Rectal smooth muscle tissue (tissue), 1 donor: ENCODE measurements around the gene LARP4B.

ENCODE experiments used
- H3K27ac ChIP-seq: one replicate; pipeline ENCODE4 v1.7.0; 2013; ENCODE audit warnings: low read depth, low read length, inconsistent platforms
- H3K27me3 ChIP-seq: one replicate; pipeline ENCODE4 v1.7.0; 2013; ENCODE audit warnings: low read length; ENCODE audit not compliant: control insufficient read depth, insufficient read depth
- H3K36me3 ChIP-seq: one replicate; pipeline ENCODE4 v1.7.0; 2013; ENCODE audit warnings: low read length; ENCODE audit not compliant: control insufficient read depth, insufficient read depth
- H3K4me1 ChIP-seq: one replicate; pipeline ENCODE4 v1.7.0; 2013; ENCODE audit warnings: low read length; ENCODE audit not compliant: control insufficient read depth, insufficient read depth
- H3K4me3 ChIP-seq: one replicate; pipeline ENCODE4 v1.7.0; 2013; ENCODE audit warnings: low read length
- H3K9ac ChIP-seq: one replicate; pipeline ENCODE4 v1.7.0; 2013; ENCODE audit warnings: low read length

The LARP4B gene

DNA sequence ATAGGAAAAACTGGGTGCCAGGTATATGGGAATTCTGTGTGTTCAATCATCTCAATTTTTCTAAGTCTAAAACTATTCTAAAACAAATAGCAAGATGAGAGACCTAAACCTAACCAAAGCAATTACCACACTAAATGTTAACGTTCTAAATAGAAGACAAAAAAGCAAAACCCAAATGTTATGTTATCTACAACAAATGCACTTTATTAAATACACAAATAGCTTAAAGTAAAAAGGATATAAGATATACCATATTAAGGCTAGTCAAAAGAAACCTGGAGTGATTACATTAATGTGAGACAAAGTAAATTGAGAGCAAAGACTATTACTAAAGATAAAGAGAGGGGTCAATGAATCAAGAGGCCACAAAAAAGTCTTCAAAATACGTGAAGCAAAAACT is 81.4 kb downstream of the LARP4B start:
- Histone ChIP-seq H3K27me3 (no peaks in the 10 kb centered on the region), H3K4me3 (no peak overlapping the region), H3K36me3 (no peaks in the 10 kb centered on the region), H3K9ac (no peak overlapping the region), H3K4me1 (no peaks in the 10 kb centered on the region), H3K27ac (no peak overlapping the region)

GRCh38 chr10:847868-848267 is 83.6 kb downstream of the LARP4B start:
- Histone ChIP-seq H3K4me1 (no peaks in the 10 kb centered on the region), H3K36me3 (peaks cover 8% of the 10 kb centered on the region), H3K27me3 (no peaks in the 10 kb centered on the region), H3K4me3 (no peak overlapping the region), H3K9ac (no peak overlapping the region), H3K27ac (no peak overlapping the region)

DNA sequence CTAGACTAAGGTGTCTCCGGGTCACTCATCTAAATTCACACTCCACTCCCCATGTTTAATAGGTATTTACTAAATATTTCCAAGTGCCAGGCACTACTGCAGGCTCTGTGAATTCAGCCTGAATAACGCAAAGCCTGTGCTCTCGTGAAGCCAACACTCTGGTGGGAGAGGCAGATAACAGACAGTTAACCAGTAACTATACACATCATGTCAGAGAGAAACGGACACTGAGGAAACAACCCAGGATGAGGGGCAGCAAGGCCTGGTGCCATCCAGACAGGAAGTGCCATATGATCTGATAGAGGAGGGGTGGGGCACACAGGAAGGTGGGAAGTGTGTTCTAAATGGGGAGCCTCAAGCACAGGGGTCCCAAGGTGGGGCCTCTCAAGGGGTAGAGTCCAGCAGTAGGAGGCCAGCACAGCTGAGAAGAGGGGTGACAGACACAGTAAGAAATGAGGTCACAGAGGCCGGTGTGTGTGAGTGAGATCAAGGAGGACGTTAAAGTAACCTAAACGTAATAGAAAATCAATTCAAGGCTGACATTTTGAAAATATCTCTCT is 85.3 kb downstream of the LARP4B start:
- H3K27ac ChIP-seq: no peak overlapping the region

GRCh38 chr10:845526-845925 is 86.0 kb downstream of the LARP4B start:
- Histone ChIP-seq H3K36me3 (peaks cover 15% of the 10 kb centered on the region), H3K27ac (no peak overlapping the region), H3K4me1 (no peaks in the 10 kb centered on the region), H3K4me3 (no peak overlapping the region), H3K27me3 (no peaks in the 10 kb centered on the region), H3K9ac (no peak overlapping the region)

More for the DNA sequence above, 85.3 kb downstream of the LARP4B start:
- Histone ChIP-seq H3K4me3 (no peak overlapping the region), H3K27me3 (no peaks in the 10 kb centered on the region), H3K9ac (no peak overlapping the region), H3K36me3 (peaks cover 11% of the 10 kb centered on the region), H3K4me1 (no peaks in the 10 kb centered on the region)

- Histone ChIP-seq H3K4me3 (no peak overlapping the region), H3K4me1 (no peaks in the 10 kb centered on the region), H3K36me3 (peaks cover 19% of the 10 kb centered on the region), H3K27me3 (no peaks in the 10 kb centered on the region), H3K9ac (no peak overlapping the region), H3K27ac (no peak overlapping the region)
Measured at GRCh38 chr10:844552-844951, 87.0 kb downstream of the LARP4B start.

DNA sequence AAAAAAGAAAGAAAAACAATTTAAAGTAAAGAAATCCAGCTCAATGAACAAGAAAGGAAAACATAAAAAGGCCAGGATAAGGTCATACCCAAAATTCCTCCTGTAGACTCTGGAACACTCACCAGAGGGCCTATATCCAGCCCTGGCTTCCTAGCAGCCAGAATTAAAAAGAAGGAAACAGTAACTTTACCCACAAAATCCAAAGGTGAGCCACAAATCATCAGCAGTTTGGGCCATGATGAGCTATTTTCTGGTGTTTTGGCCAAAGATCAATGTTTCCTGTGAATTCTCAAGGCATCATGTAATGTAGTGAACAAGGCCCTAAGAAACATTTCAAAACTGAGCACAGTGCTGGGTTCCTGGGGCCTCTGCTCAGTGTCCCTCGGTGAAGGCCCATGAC is 87.8 kb downstream of the LARP4B start:
- Histone ChIP-seq H3K9ac (no peak overlapping the region), H3K4me3 (no peak overlapping the region), H3K4me1 (no peaks in the 10 kb centered on the region), H3K27me3 (no peaks in the 10 kb centered on the region), H3K27ac (no peak overlapping the region), H3K36me3 (peaks cover 23% of the 10 kb centered on the region)

GRCh38 chr10:842795-843194 is 88.7 kb downstream of the LARP4B start:
- Histone ChIP-seq H3K4me3 (no peak overlapping the region), H3K27me3 (no peaks in the 10 kb centered on the region), H3K9ac (no peak overlapping the region), H3K4me1 (no peaks in the 10 kb centered on the region), H3K36me3 (peaks cover 26% of the 10 kb centered on the region), H3K27ac (no peak overlapping the region)

DNA sequence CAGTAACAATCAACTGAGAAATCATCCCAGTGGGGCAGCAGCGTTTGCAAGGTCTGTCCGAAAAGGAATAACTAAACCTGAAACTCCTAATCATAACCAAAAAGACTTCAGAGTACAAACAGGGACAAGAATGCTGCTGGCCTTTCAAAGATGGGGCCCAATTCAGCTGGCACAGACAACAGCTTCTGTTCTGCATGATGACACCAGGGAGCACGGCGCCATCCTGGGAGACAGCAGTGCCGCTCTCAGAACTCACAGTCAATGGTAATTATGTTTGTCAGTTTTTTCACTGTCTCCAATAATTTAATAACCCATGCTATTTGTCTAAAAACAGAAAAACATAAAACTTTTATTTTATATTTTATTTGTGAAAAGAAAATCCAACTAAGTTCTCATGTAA is 90.0 kb downstream of the LARP4B start:
- Histone ChIP-seq H3K9ac (no peak overlapping the region), H3K36me3 (peaks cover 26% of the 10 kb centered on the region), H3K4me3 (no peak overlapping the region), H3K27ac (no peak overlapping the region), H3K4me1 (no peaks in the 10 kb centered on the region), H3K27me3 (no peaks in the 10 kb centered on the region)

- Histone ChIP-seq H3K4me1 (no peaks in the 10 kb centered on the region), H3K9ac (no peak overlapping the region), H3K27ac (no peak overlapping the region), H3K36me3 (peaks cover 26% of the 10 kb centered on the region), H3K27me3 (no peaks in the 10 kb centered on the region), H3K4me3 (no peak overlapping the region)
Measured at GRCh38 chr10:839550-840205, 91.8 kb downstream of the LARP4B start.

DNA sequence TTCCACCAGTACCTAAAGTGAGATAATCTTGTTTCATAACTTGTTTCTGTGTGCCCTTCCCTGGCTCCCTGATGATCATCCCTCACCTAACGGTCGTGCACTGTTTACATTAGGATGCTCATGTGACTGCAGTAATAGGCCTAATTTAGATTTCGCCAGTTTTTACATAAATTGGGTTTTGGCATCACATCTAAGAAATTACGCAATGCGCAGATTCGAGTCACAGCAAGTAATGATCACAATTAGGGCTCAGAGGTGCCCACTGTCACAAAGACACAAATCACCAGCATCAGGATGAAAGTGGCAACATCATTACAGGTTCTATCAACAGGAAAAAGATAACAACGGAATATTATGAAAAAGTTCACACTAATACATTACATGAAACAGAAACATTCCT is 94.7 kb downstream of the LARP4B start:
- peaks cover 17% of the 10 kb centered on the region for H3K36me3 ChIP-seq

DNA sequence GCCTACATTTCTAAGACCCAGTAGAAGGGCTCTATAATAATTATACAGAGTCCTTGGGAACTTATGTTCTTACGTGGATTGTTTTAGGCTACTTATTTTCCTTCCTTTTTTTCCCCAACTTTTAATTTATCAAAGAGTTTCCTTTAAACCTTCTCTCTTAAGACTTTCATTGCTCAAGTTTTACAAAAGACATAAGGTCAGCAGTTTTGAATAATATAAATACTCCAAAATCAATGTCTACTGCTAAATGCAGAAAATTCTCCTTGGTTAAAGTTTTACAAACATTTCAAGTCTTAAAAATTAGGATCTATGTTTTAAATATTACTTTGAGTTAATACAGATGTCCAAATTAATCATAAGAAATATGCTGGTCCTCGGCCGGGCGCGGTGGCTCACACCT is 97.0 kb downstream of the LARP4B start:
- H3K27ac ChIP-seq: no peak overlapping the region
- H3K27me3 ChIP-seq: no peaks in the 10 kb centered on the region
- no peak overlapping the region for H3K4me3 ChIP-seq
- H3K36me3 ChIP-seq: peaks cover 9% of the 10 kb centered on the region
- H3K9ac ChIP-seq: no peak overlapping the region
- H3K4me1 ChIP-seq: no peaks in the 10 kb centered on the region

More for the DNA sequence above, 94.7 kb downstream of the LARP4B start:
- H3K27me3 ChIP-seq: no peaks in the 10 kb centered on the region
- H3K4me3 ChIP-seq: no peak overlapping the region
- H3K9ac ChIP-seq: no peak overlapping the region
- no peak overlapping the region for H3K27ac ChIP-seq
- no peaks in the 10 kb centered on the region for H3K4me1 ChIP-seq

DNA sequence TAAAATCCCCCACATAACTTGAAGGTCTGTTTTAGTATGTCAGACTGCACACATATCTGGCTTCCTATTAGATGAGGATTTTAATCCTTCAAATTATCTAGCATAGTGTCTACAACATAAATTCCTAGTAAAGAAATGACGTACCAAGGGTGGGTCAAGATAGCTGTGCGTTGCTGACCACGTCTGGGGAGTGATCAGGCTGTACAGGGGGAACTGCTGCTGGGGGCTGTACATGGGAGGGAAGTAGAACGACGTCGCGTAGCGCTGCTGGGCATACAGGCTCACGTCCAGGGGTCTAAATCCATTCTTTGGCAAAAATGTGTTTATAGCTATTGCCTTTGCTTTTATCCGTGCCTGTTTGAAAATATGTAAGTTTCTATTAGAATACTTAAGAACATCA is 102.3 kb downstream of the LARP4B start:
- H3K27ac ChIP-seq: no peak overlapping the region
- H3K36me3 ChIP-seq: peaks cover 16% of the 10 kb centered on the region
- H3K4me1 ChIP-seq: no peaks in the 10 kb centered on the region
- H3K4me3 ChIP-seq: no peak overlapping the region
- no peak overlapping the region for H3K9ac ChIP-seq
- no peaks in the 10 kb centered on the region for H3K27me3 ChIP-seq

DNA sequence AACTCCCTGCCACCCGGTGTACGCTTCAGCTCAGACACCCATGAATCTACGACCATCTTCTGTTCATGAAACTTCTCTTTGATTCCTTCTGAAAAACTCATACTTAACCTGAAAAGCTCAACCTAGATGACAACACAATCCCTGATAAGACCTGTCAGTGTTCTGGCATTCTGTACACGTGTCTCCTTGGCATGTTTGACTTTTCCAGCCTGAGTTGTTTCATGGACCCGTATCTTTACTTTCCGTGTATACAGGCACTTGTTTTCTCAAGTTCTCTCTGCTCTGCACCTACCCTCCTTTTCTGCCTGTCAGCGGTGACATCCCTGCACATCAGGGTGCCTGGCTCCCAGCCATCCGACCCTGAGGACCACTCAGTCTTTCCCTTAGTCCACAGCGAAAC is 103.3 kb downstream of the LARP4B start:
- H3K27ac ChIP-seq: no peak overlapping the region
- peaks cover 25% of the 10 kb centered on the region for H3K36me3 ChIP-seq
- no peak overlapping the region for H3K4me3 ChIP-seq
- no peaks in the 10 kb centered on the region for H3K27me3 ChIP-seq
- no peak overlapping the region for H3K9ac ChIP-seq
- H3K4me1 ChIP-seq: no peaks in the 10 kb centered on the region
